Cerebellar nuclear complex (tissue), 1 donor: ENCODE results near the gene SNRPA.
"Not testable (repeated sequence)": the region's sequence is repeated elsewhere in the genome, so short reads cannot be mapped to it uniquely, and the experiment has no call there.

Experiments used
- DNase-seq, 2 experiments: peaks; one replicate each; lab custom pipeline; 2025; lab: John Stamatoyannopoulos, UW

The SNRPA gene

GRCh38 chr19:40777645-40777936, 26.6 kb downstream of the SNRPA start:
- DNase-seq: no peak

- DNase-seq: peak; percentile 92 to 98
Measured at GRCh38 chr19:40777937-40778705, 27.1 kb downstream of the SNRPA start, which contains the start of gene RAB4B. Gene RAB4B (plus strand): TSS chr19:40778247. CDS start chr19:40778376, 129 bp downstream.

DNA sequence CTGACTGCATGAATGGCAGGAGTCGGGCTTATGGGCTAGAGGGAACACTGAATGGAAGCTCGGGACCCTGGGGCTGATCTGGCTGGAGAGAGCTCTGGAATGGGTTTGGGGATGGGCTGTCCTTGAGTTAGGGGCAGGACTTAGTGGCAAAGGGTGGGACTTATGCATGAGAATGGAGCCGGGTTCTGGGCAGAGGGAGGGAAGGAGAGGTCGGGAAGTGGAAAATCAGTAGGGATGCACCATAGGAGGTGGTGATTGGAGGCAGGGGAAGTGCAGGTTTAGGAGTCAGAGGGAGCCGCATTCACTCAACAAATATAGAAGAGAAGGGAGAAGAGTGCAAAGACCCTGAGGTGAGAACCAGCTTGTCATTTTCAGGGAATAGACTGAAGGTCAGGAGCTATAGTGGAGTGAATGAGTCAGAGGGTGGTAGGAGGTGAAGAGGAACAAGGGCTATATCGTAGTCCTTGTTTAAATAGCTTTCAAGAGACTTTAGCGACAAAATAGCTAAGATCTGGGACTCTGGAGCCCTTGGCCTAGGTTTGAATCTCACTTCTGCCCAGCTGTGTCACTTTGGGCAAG, 27.8 kb downstream of the SNRPA start:
- no peak for DNase-seq

GRCh38 chr19:40780582-40780981, 29.6 kb downstream of the SNRPA start:
- DNase-seq: no peak

GRCh38 chr19:40781140-40781539, 30.1 kb downstream of the SNRPA start:
- no peak for DNase-seq

GRCh38 chr19:40783711-40784110, 32.7 kb downstream of the SNRPA start:
- no peak for DNase-seq

- DNase-seq: not testable (repeated sequence)
Measured at GRCh38 chr19:40784146-40784545, 33.1 kb downstream of the SNRPA start.

DNA sequence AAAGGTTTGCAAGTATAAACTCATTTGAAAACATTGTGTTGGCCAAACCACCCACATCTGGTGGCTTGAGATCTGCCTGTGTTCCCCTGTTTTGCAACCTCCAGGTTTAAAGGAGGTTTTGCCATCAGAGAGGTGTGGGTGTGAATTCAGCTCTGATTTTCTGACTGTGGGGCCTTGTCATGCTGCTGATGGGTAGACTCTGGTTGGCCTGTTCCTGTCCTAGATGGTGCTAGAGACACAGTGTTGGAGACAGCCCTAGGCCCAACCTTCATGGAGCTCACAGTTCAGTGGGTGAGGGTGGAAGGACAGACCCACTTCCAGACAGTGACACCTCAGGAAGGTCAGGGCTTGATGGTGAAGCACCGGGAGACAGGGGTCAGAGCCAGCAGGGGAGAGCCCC, 34.5 kb downstream of the SNRPA start:
- DNase-seq: no peak

DNA sequence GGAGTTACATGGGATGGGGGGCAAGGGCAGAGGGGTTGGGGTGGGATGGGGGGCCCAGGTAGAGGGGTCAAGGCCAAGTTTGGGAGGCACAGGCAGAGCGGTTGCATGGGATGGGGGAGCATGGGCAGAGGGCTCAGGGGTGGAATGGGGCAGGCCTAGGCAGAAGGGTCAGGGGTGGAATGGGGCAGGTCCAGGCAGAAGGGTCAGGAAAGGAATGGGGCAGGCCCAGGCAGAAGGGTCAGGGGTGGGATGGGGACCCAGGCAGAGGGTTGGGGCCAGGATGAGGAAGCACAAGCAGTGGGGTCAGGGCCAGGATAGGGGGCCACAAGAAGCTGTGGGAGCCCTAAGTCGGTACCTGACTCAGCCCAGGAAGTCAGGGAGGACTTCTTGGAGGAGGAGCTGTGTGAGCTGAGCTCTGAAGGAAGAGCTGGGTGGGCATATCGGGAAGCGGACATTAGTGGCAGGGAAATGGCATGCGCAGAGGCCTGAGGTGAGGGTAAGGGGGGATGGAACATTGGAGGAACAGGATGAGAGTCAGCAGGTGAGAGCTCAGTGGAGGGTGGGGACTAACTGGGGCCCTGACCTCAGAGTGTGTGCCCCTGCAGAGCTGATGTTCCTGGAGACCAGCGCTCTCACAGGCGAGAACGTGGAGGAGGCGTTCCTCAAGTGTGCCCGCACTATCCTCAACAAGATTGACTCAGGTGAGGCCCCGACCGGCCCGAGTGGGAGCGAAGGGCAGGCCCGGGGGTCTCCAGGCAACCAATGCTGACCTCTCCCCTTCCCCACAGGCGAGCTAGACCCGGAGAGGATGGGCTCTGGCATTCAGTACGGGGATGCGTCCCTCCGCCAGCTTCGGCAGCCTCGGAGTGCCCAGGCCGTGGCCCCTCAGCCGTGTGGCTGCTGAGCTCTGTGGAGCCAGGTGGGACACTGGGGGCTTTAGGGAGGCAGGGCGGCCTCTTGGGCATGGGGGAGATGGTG, 35.3 kb downstream of the SNRPA start:
- DNase-seq: no peak

- DNase-seq: no peak
Measured at GRCh38 chr19:40791349-40791748, 40.3 kb downstream of the SNRPA start.

DNA sequence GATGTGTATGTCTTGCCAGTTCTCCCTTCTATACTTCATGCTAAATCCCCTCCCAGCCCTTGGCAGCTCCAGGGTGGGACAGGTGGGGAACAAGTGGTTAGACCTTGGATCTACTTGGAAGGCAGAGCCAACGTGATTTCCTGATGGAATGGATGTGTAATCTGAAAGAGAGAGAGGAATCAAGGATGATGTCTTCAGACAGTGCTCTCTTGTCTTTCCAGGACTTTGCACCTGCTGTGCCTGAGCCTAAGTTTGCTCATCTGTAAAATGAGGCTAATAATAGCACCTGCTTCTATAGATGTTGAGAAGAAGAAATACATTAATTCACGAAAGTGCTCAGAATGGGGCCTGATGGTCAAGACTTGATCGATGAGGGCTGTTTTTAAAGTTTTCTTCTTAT, 41.0 kb downstream of the SNRPA start:
- DNase-seq: no peak

DNA sequence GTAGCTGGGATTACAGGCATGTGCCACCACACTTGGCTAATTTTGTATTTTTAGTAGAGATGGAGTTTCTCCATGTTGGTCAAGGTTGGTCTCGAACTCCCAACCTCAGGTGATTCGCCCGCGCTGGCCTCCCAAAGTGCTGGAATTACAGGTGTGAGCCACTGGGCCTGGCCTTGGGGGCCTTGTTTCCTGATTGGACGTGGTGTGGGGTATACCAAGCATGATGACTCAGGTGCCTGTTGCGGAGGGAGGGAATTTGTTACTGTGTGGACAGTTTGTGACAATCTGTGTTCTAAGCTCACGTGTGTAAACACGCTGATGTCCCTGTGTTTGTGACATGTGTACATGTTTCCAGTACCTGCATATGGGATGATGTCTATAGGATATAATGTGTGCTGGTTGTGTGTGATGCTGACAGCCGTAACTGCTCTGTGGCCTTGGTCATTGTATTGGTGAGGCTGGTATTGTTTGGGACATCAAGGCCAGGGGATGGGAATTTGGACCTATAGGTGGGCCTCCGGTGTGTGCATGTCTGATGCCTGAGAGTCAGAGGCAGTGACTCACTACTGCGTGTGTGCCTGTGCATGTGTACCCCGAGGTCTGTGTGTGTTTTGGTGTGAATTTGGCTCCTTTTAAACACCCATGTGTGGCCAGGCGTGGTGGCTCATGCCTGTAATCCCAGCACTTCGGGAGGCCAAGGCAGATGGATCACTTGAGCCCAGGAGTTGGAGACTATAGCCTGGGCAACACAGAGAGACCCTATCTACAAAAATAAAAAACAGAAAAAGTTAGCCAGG, 46.4 kb downstream of the SNRPA start:
- no peak for DNase-seq

GRCh38 chr19:40797963-40798682, 47.1 kb downstream of the SNRPA start:
- no peak for DNase-seq

DNA sequence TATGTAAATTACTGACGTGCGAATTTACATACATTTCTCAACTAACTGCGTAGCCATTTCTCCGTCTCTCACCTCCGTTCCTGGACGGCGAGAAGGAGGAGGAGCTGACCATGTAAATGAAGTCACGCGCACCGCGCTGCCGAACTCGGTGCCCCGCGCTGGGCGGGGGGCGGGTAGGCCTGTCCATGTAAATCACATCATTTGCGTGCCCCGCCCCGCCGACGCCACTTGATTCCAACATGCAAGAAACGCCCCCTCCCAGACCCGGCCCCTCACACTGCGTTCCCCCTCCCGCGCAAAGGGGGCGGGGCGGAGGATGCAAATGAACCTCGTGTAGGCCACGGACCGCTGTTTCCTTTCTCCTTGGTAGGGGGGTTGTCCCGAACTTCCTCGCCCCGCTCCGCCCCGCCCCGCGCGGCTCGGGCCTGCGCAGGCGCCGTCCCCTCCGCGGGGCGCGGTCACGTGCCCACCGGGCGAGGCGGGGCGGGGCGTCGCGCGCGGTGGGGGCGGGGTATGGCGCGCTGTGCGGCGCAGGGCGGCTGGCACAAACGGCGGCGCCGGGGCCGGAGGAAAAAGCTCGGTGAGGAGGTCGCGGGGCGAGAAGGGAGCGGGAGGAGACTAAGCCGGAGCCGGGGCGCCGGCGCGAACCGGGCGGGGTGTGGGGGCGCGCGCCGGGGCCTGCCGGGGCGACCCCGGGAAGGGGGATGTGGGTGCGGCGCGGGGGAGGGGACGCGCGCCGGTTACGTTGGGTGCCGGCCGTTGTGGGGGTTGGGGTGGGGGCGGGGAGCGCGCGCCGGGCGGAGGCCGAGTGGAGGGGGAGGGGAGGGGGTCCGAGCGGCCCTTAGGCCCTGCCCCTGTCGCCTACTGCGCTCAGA, 47.9 kb downstream of the SNRPA start, which contains the start of gene EGLN2:
TSS of gene EGLN2 (plus strand) at position 509 of the 875 bp plus-strand sequence. CDS start 1,382 bp downstream, outside the sequence.
- peak; percentile 99 for DNase-seq

DNA sequence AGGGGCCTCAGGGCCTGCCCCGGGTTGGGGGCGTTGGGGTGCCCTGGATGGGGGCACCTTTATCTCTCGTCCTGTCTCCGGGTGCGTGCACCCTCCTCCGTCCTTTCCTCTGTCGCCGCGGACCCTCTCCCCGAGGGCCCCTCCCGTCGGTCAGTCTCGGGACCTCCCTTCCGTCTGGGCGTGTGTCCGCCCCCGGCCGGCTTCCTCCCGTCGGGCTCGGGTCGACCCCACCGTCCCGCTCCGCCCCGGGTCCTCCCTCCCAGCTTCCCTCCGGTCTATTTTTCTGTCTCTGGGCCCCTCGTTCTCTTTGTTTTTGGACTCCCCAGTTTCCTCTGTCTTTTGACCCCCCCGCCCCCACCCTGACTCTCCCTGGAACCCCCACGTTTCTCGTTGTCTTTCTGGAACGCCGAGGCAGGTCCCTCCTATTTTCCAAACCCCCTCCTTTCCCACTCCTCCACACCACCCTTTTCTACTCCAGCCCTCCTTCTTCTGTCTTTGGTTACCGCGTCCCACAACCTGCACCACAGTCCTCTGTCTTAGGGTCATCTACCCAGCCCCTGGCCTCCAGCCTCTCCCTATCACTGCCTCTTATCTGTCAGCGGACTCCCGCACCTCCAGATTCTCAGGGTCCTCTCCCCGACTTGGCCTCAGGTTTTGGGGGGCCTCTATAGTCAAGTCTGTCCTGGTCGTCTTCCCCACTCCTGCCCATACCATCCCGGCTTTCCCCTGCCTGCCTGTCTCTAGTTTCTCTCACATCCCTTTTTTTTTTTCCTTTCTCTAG, 48.7 kb downstream of the SNRPA start:
- no peak for DNase-seq

- no peak for DNase-seq
Measured at GRCh38 chr19:40800339-40800996, 49.5 kb downstream of the SNRPA start.

DNA sequence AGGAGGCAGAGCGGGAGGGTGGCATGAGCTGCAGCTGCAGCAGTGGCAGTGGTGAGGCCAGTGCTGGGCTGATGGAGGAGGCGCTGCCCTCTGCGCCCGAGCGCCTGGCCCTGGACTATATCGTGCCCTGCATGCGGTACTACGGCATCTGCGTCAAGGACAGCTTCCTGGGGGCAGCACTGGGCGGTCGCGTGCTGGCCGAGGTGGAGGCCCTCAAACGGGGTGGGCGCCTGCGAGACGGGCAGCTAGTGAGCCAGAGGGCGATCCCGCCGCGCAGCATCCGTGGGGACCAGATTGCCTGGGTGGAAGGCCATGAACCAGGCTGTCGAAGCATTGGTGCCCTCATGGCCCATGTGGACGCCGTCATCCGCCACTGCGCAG, 50.0 kb downstream of the SNRPA start:
- DNase-seq: no peak

DNA sequence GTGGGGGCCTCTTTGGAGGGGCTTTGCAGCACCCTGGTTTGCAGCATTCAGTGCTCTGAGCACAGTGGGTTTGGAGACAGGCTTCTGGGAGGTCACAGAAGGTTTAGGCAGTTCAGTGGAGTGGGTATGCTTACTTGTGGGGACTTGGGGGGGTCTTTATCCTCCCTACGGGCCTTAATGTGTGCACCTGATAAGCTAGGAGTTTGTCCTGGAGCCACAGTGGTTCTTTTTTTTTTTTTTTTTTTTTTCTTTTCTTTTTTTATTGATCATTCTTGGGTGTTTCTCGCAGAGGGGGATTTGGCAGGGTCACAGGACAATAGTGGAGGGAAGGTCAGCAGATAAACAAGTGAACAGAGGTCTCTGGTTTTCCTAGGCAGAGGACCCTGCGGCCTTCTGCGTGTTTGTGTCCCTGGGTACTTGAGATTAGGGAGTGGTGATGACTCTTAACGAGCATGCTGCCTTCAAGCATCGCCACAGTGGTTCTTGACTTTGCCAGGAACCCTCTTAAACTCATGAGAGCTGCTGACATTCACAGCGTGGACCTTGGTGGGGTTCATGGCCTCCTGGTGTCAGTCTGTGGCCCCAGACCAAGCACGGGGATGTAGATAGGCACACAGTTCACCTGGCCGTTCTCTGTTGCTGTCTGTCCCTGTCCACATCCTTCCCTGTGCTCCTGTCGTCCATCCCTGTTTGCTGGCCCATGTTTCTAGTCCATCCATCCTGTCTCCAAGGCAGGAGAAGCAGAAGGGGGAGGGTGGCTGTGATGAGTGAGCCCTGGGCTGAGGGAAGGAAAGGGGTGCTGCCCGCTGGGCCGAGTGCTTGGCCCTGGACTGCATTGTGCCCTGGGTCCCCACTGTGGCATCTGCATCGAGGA, 50.7 kb downstream of the SNRPA start:
- no peak for DNase-seq
